ENCODE results near the gene TLX2. TPM values are rescaled to one million over a fixed set of nuclear protein-coding genes. Genes with fewer than 3 reads are reported as not detected.

Gene TLX2
- total and polyA plus RNA-seq, 2 of the 13 experiments (the other 11 are each of a cell fraction or from before 2014, with no cell fraction given) = 0.05 to 0.20 TPM

GRCh38 chr2:74529357-74530238 lies 15.3 kb downstream of the TLX2 start, which contains the start of the genes AUP1 and HTRA2 (continued):
- peak; percentile 52; the same call in 1 of the 2 replicates for TF ChIP-seq ZBTB8A (CRISPR knock-in tag; IDR thresholded peaks at IDR 0.05; ENCODE audit: borderline replicate concordance, low read depth)
- TF ChIP-seq CBX5 (CRISPR knock-in tag; IDR thresholded peaks at IDR 0.05; ENCODE audit: borderline replicate concordance) = 0 out of 2 replicates have a peak, but pooled peaks have one; percentile 83
- TF ChIP-seq HDAC6 (IDR thresholded peaks at IDR 0.05; ENCODE audit: low read depth, low read length) = no peak
- peak; percentile 27; the same call in 1 of the 2 replicates for TF ChIP-seq ZNF609 (CRISPR knock-in tag; IDR thresholded peaks at IDR 0.05; ENCODE audit: borderline replicate concordance)
- TF ChIP-seq AKNA (CRISPR knock-in tag; IDR thresholded peaks at IDR 0.05; ENCODE audit: borderline replicate concordance) = no peak
- no peak for TF ChIP-seq TRIM22 (IDR thresholded peaks at IDR 0.05)
- TF ChIP-seq ZNF501 (CRISPR knock-in tag; IDR thresholded peaks at IDR 0.05) = peak; percentile 99
- TF ChIP-seq RBFOX2 (IDR thresholded peaks at IDR 0.05; ENCODE audit: low read depth, low read length) = peak; percentile 99

Data from HepG2 (cell line).